K562 (cell line): Measurements from ENCODE around the gene YAE1. TPM values are rescaled to one million over a fixed set of nuclear protein-coding genes. Genes with fewer than 3 reads are reported as not detected.

Source experiments
- GABPA ChIP-seq: fragments of 200-800 bp; sonication (Bioruptor generic); conservative IDR thresholded peaks from 2 replicates; pipeline ENCODE4 v1.6.1; 2016; ENCODE audit warnings: low read depth, missing genetic modification characterization, missing compliant biosample characterization
- HDAC3 ChIP-seq: fragments of 450-650 bp; IDR thresholded peaks from 2 replicates; pipeline ENCODE4 v1.6.1; 2018; ENCODE audit warnings: borderline replicate concordance, mild to moderate bottlenecking, moderate library complexity; ENCODE audit not compliant: partially characterized antibody
- HDAC8 ChIP-seq: fragments of 450-650 bp; IDR thresholded peaks from 2 replicates; pipeline ENCODE4 v1.6.1; 2016; ENCODE audit warnings: mild to moderate bottlenecking, missing genetic modification characterization, moderate library complexity, missing compliant biosample characterization
- JUND ChIP-seq, 2 experiments: IDR thresholded peaks; 2 replicates in 1 of 2; 3 replicates in 1 of 2; pipeline ENCODE4 v1.6.1; 2011; ENCODE audit warnings: borderline replicate concordance in 2 of 2, low read depth in 2 of 2, low read length in 2 of 2, improper control_type of control experiment in 1 of 2, missing biosample characterization in 1 of 2, missing genetic modification characterization in 1 of 2, missing genetic modification reagents in 1 of 2
- MEF2D ChIP-seq: conservative IDR thresholded peaks from 2 replicates; pipeline ENCODE4 v1.6.1; 2016; ENCODE audit warnings: low read depth, missing genetic modification characterization, missing compliant biosample characterization
- SMAD3 ChIP-seq: fragments of 450-650 bp; formaldehyde crosslinking; conservative IDR thresholded peaks from 2 replicates; pipeline ENCODE4 v1.4.0; 2020; ENCODE audit warnings: mild to moderate bottlenecking
- UBTF ChIP-seq, 2 experiments: IDR thresholded peaks; 2 replicates each; pipeline ENCODE4 v1.6.1; 2012; ENCODE audit warnings: improper control_type of control experiment in 2 of 2, low read depth in 2 of 2, low read length in 2 of 2, borderline replicate concordance in 1 of 2
- VEZF1 ChIP-seq: fragments of 200-800 bp; sonication (Bioruptor generic); IDR thresholded peaks from 2 replicates; pipeline ENCODE4 v1.6.1; 2017; ENCODE audit warnings: missing genetic modification characterization, missing compliant biosample characterization
- ZEB2 ChIP-seq: fragments of 450-650 bp; IDR thresholded peaks from 2 replicates; pipeline ENCODE4 v1.6.1; 2016
- ZNF277 ChIP-seq: fragments of 250-450 bp; sonication (Bioruptor Pico); IDR thresholded peaks from 2 replicates; pipeline ENCODE4 v1.8.0; 2022; ENCODE audit warnings: inconsistent platforms, mild to moderate bottlenecking, moderate library complexity, borderline replicate concordance
- ZNF318 ChIP-seq, 2 experiments: fragments of 450-650 bp; IDR thresholded peaks; 2 replicates each; pipeline ENCODE4 v1.6.1; 2016; ENCODE audit warnings: mild to moderate bottlenecking in 2 of 2, borderline replicate concordance in 1 of 2, low read depth in 1 of 2, moderate library complexity in 1 of 2
- polyA plus RNA-seq, 8 experiments: library from polyadenylated mRNA; depleted of rRNA in 4 of 8; stranded (reverse) in 5 of 8; unstranded in 3 of 8; fragments of >200 nt; fragmentation: Nextera tagmentation in 2 of 8; fragmentation: Illumina TruSeq in 1 of 8; extraction: Ambion mirVana in 2 of 8; extraction: Trizol in 1 of 8; gene quantifications; 2 replicates each; pipeline versions ENCODE4 v1.2.1 to v1.2.3, GENCODE V29; 2011 to 2014; ENCODE audit warnings: inconsistent platforms in 1 of 8, missing spikeins in 1 of 8
- total RNA-seq, 7 experiments: library from RNA; depleted of rRNA in 6 of 7; stranded (reverse); fragments of >200 nt in 6 of 7; fragmentation: Illumina TruSeq in 2 of 7; extraction: Trizol in 2 of 7; gene quantifications; 2 replicates each; pipeline versions ENCODE4 v1.2.1 to v1.2.3, GENCODE V29; 2011 to 2021; ENCODE audit warnings: low replicate concordance in 1 of 7

The YAE1 gene
- total and polyA plus RNA-seq, 9 of the 15 experiments (the other 6 are each of a cell fraction or from before 2014, with no cell fraction given) = 15.2 to 63.4 (median 30.1) TPM

- peak in 1 of 2 experiments; percentile 86; a peak in 2 of 4 replicates for TF ChIP-seq ZNF318 (IDR thresholded peaks at IDR 0.05; ENCODE audit: borderline replicate concordance in 1 of 2, low read depth in 1 of 2)
- peak; percentile 99 for TF ChIP-seq JUND (IDR thresholded peaks at IDR 0.05; ENCODE audit: borderline replicate concordance, low read depth, low read length)
- peak; percentile 99 for TF ChIP-seq JUND (tag; IDR thresholded peaks at IDR 0.05; ENCODE audit: borderline replicate concordance, low read depth, low read length)
- TF ChIP-seq ZEB2 = peak; percentile 70; the same call in 1 of the 2 replicates
- TF ChIP-seq VEZF1 = peak; percentile 50
- TF ChIP-seq SMAD3 = peak; percentile 71; the same call in 1 of the 2 replicates
- TF ChIP-seq ZNF277 (CRISPR knock-in tag) = no peak
- peak; percentile 48 to 89; a peak in 2 of 4 replicates for TF ChIP-seq UBTF (IDR thresholded peaks at IDR 0.05; ENCODE audit: borderline replicate concordance in 1 of 2, low read depth in 2 of 2, low read length in 2 of 2)
- TF ChIP-seq MEF2D (tag) = peak; percentile 72
- TF ChIP-seq GABPA (tag) = peak; percentile 56
- peak; percentile 82 for TF ChIP-seq HDAC3
- no peak for TF ChIP-seq HDAC8 (tag)
These were observed 23.3 kb downstream of the YAE1 start (continued) for GRCh38 chr7:39589323-39590111.
